GM12875 (cell line): ENCODE data around the gene SMC5.
"Not testable (repeated sequence)": the region's sequence is repeated elsewhere in the genome, so short reads cannot be mapped to it uniquely, and the experiment has no call there.

Source experiments
- H3K4me3 ChIP-seq: one replicate; pipeline ENCODE4 v1.5.1; 2011; ENCODE audit warnings: low read depth, low read length, control low read depth
- TF ChIP-seq, protein P1 (sequence below): IDR thresholded peaks from 2 replicates; pipeline ENCODE4 v1.5.1; 2011; ENCODE audit warnings: low read depth, mild to moderate bottlenecking, control low read depth, inconsistent platforms, low read length, moderate library complexity, borderline replicate concordance; ENCODE audit not compliant: insufficient read depth

The SMC5 gene

DNA sequence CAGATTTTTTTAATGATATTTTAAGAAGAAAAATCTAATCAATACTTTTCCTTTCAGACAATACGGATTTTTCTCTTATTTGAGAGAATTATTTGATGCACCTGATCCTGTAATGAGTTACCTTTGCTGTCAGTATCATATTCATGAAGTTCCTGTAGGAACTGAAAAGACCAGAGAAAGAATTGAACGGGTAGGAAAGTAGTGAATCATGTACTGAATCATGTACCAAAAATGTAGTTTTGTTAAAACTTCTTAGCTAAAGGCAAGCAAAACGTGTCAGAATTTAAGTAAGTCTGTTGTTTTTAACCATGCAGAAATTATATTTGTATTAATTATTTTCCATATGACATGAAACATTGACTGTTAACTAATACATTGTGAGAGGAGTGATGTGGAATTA is 56.6 kb downstream of the SMC5 start:
- TF ChIP-seq, protein P1, sequence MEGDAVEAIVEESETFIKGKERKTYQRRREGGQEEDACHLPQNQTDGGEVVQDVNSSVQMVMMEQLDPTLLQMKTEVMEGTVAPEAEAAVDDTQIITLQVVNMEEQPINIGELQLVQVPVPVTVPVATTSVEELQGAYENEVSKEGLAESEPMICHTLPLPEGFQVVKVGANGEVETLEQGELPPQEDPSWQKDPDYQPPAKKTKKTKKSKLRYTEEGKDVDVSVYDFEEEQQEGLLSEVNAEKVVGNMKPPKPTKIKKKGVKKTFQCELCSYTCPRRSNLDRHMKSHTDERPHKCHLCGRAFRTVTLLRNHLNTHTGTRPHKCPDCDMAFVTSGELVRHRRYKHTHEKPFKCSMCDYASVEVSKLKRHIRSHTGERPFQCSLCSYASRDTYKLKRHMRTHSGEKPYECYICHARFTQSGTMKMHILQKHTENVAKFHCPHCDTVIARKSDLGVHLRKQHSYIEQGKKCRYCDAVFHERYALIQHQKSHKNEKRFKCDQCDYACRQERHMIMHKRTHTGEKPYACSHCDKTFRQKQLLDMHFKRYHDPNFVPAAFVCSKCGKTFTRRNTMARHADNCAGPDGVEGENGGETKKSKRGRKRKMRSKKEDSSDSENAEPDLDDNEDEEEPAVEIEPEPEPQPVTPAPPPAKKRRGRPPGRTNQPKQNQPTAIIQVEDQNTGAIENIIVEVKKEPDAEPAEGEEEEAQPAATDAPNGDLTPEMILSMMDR = no peak
- no peak overlapping the region for H3K4me3 ChIP-seq

DNA sequence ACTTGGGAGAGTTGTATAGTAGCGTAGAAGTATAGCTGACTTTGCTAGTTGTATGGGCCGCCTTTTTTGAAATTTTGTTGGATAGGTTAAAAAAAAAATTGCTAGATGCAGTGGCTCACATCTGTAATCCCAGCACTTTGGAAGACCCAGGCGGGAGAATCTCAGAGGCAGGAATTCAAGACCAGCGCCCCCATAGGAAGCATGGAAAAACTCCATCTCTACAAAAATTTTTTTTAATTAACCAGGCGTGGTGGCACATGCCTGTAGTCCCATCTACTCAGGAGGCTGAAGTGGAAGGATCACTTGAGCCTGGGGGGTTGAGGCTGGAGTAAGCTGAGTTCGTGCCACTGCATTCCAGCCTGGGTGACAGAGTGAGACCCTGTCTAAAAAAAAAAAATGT is 59.2 kb downstream of the SMC5 start:
- no peak overlapping the region for H3K4me3 ChIP-seq
- TF ChIP-seq, protein P1 = no peak

DNA sequence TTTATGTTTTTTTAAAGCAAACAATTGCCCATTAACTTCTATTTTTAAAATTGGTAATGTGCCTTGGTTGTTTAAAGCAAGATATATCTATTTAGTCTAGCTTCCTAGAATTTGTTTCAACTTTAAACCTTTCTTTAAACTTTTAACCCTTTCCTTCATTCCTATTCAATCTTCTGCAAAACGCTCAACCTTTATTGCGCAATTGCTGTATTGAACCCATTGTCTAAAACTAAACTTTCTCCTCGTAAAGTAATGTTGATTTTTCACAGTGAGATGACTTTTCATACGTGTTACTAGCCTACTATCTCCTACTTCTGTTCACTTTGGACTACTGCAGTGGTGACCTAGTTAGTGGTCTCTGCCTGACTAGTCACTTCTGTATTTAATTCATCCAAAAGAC is 63.3 kb downstream of the SMC5 start:
- TF ChIP-seq, protein P1 = no peak
- no peak overlapping the region for H3K4me3 ChIP-seq

DNA sequence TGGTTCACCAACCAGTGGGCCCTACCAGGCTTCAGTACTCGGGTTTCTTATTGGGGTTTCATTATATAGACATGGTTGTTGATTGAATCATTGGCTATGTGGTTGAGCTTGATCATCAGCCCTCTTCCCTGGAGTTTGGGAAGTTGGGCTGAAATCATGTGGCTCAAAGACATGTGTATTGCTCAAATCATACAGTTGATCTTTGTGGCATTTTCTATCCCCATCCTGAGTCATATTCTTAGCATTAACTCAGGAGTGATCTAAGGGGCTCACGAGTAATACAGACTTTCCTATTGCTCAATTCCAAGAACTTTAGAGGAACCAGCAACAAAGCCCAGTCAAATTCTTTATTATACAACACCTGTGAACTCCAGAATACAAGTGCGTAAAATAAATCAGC is 66.2 kb downstream of the SMC5 start:
- TF ChIP-seq, protein P1 = no peak
- no peak overlapping the region for H3K4me3 ChIP-seq

DNA sequence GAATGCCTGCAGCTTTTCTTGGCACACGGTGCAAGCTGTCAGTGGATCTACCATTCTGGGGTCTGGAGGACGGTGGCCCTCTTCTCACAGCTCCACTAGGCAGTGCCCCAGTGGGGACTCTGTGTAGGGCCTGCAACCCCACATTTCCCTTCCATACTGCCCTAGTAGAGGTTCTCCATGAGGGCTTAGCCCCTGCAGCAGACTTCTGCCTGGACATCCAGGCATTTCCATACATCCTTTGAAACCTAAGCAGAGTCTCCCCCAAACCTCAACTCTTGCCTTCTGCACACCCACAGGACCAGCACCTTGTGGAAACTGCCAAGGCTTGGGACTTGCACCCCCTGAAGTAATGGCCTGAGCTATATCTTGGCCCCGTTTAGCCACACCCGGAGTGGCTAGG is 69.8 kb downstream of the SMC5 start:
- H3K4me3 ChIP-seq = not testable (repeated sequence)

DNA sequence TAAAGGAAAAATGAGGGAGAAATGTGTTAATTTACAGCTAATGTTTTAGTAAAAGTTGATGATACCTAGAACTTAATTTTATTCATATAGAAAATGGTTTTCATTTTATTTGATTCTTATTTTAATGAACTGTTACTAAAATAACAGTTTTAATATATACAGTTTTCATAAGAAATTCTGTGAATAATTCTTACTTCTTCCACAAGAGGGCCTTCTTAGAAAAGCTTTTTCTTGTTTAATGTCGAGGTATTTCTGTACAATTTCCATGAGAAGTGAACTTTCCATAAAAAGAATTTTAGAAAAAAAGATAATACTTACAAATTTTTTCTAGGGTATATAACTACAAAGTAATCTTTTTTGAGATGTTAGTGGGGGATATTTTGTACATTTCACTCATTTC is 81.8 kb downstream of the SMC5 start:
- H3K4me3 ChIP-seq = no peak overlapping the region
- TF ChIP-seq, protein P1 = no peak

DNA sequence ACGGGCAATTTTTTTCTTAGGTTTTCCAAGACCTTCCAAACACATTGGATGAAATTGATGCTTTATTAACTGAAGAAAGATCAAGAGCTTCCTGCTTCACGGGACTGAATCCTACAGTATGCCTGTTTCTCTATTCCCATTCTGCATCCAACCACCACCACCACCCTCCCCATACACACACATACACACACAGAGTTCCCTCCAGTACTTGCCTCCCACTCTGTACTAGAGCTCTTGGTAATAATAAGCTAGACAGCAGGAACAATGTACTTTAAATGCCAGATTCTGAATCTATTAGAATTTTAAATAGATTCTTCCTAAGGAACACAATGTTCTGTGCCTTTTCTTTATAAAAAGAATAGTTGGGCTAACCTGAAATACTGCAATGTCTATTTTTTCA is 88.3 kb downstream of the SMC5 start:
- TF ChIP-seq, protein P1 = no peak
- no peak overlapping the region for H3K4me3 ChIP-seq

DNA sequence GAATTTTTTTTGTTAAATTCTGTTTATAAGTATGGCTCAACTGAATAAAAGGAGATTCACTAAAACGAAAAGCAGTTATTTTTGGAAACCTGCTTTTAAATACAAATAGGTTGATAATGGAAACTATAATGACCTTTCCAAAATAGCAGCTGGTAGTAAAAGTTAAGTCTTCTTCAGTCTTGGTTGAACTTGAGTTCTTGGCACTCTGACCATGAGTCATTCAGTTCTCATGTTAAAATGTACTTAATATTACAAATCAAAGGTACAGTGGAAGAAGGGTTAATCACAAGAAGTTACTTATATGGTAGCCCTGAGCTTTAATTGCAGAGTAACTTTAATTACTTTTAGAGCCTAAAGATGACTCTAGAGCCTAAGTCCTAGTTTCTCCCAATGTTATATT is 93.6 kb downstream of the SMC5 start:
- TF ChIP-seq, protein P1 = no peak
- no peak overlapping the region for H3K4me3 ChIP-seq
